Dedifferentiated amniotic fluid mesenchymal stem cell (primary cell): ENCODE results near the gene DLG5.

Source experiments
- DNase-seq: peaks from one replicate; pipeline ENCODE4 v3.0.0-alpha.2; 2016; ENCODE audit errors: extremely low spot score

The DLG5 gene

DNA sequence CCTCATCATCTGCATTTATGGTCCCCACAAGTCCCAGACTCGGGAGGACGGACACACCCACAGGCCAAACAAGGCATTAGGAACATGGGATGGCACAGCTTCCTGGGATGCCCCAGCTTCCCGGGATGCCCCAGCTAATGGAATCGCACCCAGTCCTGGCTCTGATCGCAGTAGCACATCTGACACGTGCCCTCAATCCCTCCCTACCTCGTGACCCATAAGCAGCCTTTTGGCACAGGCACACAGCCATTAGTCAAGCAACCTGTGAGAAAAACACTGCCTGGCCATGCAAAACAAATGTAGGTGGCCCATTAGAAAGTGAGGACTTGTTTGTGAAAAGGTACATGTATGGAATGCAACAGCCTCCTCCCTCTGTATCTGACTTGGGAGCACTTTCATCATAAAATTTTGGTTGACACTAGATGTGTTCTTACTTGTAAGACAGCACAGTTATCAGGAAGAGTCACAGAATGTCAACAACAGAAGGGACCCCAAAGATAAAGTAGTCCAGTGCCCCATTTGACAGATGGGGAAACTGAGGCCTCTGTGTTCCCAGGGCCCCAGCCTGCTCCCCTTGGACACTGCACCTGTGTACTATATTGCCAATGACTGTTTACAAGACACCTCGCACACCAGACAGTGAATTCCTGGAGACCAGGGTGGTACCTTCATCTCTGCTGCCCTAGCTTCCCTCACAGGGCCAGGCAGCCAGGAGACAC is 34.4 kb downstream of the DLG5 start:
- no peak for DNase-seq

DNA sequence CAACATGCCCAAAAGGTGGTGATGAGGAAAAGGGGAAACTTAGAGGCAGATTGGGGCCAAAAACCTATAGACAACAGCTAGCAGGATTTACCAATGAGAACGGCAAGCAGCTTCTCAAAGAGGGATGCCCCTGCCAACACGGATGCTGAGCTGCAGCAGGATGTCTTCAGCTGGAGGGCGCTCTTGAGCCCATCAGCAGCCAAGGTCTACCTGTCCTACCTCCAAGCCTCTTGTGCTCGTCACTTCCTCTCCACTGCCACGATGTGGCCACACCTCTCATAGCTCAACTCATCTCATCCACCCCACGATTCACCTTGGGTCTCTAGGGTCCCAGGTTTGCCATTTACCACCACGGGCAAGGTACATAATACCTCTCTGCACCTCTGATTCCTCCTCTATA is 36.5 kb downstream of the DLG5 start:
- no peak for DNase-seq

DNA sequence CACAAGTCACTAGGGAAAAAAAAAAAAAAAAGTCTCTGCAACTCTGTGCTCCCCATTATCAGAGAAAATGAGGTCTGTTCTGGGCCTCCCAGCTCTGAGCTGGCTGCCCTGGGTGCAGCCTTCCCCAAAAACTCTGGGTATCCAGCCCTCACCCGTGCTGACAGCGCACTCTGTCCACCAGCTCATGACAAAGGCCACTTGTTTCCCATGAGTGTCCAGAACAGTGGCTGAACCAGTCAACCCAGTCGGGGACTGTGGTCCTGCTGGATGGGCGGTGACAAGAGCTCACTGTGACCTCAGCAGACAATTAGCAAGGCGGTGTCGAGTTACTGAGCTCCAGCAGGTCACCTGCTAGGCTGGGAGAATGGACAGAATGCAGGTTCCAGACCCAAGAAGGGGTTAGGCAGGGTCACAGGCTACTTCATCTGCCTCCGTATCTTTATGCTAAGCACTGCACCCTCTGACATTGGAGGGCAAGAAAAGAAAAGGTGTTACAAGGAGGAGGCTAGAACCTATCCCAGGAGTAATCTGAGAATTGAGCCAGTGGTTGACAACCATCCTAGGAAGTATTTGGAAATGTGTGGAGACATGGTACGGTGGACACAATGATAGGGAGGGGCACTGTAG is 37.2 kb downstream of the DLG5 start:
- DNase-seq: no peak

DNA sequence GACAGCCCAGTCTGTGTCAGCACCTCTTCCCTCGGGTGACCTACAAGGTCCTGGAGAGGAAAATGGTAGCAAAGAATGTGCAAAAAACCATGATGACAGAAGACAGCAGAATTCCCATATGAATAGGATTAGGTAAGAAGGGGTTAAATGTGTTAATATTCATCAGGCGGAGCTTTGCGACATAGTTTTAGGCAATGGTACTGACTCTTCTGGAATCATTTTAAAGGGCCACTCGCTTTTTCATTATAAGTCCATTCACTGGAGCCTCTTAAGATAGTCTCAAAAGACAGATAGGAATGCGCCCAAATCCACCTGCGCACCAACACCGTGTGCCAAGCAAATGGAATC is 38.2 kb downstream of the DLG5 start:
- DNase-seq: no peak

DNA sequence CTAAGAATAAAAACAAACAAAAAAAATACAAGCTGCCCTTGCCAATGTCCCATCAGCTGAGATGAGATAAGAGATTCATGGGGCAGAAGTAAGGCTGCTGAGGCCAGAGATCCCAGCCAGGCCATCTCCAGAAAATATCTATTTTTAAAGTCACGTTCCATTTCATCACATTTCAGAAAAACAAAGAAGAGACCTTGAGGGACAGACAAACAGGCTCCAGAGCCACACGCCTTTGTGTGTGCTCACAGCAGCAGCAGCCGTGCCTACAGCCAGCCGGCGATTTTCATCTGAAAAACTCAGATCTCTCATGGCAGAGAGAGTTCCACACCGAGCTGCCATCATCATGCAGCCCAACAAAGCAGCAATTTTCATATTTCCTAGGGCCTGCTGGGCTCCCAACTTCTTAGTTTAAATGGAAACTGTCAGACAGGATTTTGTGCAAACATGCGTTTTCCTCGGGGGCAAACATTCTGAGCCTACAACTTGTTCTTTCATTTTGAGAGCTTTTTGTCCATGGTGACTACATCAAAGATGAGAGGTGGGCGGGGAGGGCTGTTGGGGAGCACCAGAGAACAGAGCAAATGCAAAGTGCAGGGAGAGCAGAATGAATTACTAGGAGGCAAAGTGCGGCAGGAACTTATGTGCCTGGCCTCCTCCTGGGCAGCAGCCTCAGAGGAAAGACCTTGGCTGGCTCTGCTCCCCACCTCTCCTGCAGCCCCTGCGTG is 38.8 kb downstream of the DLG5 start:
- no peak for DNase-seq

DNA sequence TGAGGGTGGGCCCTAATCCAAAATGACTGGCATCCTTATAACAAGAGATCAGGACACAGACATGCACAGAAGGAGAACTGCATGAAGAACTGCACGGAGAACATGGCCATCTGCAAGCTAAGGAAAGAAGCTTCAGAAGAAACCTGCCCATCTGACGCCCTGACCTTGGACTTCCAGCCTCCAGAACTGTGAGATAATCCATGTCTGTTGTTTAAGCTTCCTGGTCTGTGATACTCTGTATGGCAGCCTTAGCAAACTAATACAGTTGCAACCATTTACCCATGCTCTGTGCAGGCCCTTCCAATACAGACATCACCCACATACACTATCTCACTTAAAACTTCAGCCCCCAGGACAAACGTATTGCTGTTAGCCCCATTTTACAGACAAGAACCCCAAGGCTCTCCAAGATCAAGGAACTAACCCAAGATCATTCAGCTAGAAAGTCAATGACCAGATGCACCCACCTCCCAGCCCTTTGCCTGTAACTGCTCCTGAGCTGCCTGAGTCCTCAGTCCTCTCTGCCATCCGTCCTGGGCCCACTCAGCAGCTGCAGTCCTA is 39.7 kb downstream of the DLG5 start:
- DNase-seq: no peak

DNA sequence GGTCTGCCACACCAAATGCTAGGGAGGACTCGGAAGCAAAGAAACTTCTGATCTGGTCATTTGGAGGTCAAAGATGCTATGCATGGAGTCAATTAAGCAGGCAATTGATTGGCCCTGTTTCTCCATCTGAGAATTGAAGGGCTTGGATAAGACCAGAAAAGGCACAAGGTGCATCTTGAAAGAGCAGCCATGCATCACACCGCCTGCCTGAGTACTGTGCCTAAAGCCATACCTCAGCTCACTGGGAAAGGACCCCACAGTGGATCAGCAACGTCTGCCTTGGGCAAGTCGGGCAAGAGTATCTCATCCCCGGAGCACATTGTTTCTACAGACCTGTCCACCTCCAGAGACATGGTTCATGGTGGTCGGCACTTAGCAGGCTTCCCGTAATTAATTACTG is 42.4 kb downstream of the DLG5 start:
- DNase-seq: no peak

DNA sequence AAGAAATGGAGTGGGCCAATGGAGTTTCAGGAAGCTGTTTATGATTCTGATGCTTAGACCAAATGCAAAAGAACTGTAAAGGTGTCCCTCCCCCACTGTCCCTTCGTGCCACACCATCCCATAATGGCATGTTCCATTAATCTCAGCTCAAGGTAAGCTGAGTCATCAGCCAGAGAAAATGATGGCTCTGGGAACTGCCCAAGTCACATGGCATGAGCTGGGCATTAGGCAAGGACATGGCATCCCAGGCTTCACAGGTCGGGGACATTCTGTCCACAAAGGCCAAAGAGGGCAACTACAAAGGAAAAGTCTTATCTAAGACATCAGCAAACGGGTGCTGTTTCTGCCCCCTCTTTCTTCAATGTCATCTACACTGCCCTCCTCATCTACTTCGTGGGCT is 44.9 kb downstream of the DLG5 start:
- no peak for DNase-seq

DNA sequence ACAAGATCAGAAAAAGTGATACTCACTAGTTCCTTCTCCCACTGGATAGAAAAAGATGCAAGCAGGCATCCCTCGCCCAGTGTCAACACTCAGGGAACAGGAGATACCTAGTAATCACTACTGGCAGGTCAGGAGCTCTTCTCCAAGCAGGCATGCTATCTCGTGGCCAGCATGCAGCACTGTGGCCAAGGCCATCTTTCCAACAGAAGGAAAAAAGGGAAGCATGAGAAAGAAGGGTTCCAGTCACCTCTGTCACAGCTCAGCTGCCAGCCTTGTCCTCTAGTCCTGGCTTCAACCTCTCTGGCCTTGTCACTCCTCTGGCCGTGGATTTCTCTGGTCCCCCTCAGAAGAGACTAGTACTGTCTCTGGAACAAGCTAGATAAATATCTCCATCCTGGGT is 45.3 kb downstream of the DLG5 start:
- DNase-seq: no peak

DNA sequence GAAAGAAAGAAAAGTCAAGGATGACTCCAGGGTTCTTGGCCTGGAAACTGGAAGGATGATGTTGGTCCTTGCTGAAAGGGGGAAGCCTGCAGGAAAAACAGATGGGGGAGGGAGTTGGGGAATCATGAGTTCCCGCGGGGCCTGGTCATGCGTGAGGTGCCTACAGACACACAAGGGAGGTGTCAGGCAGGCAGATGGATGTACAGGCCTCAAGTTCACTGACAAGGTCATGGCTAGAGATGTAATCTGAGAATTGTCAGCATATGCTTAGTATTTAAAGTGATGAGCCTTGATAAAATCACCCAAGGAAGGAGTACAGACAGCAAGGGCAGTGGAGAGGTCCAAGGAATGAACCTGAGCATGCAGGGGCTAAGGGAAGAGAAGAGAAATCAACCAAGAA is 46.8 kb downstream of the DLG5 start:
- no peak for DNase-seq

DNA sequence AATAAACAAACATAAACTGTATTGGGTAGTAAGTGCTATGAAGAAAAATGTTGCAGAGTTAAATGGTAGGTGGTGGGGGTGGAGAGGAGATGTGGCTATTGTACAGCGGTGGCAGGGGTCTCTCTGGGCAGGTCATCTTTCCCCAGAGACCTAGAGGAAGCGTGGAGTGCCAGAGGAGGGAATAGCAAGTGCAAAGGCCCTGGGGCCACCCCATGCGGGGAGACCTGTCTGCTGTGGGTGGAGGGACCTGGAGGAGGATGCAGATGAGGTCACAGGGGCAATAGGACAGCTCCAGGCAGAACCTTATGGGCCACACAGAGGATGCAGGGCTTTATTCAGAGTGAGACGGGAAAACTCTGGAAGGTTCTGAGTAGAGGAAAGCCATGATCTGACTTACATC is 47.5 kb downstream of the DLG5 start:
- no peak for DNase-seq

DNA sequence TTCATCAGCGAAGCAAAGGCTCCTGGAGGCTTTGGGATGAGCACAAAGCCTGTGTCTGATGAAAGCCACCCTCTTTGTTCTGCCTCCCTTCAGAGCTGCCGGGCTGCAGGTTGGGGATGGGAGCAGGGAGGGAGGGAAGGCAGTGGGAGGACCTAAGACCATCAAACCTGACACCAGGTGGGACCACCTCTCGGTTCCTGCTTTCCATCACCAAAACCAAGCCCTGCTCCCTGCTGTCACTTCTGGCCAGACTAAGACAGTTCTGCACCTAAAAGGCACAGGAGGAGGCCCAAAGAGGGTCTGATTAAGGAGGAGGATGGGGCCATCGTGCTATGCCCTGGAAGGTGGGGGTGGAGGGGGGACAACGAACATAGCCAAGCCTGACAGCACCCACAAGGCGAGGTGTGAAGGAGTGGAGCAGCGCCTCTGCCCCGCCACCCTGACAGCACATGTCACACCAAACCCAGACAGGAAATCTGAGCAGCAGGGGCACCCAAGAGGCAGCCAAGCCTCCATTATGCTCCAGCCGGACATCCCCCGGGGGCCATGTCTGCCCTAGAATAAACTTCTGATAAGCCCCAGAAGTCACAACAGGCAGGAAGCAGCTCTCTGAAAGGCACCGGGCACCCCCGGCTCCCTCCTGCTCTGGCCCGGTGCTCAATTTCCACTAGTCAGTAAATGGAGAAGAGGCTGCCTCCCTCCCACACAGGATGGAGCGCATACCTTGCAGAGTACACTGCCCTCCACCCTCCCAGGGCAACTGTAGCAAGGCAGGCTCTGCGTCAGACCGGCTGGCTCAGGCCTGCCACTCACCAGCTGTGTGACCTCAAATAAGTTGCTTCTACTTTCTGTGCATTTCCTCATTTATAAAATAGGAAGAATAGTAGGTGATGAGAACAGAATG is 48.9 kb downstream of the DLG5 start:
- no peak for DNase-seq

DNA sequence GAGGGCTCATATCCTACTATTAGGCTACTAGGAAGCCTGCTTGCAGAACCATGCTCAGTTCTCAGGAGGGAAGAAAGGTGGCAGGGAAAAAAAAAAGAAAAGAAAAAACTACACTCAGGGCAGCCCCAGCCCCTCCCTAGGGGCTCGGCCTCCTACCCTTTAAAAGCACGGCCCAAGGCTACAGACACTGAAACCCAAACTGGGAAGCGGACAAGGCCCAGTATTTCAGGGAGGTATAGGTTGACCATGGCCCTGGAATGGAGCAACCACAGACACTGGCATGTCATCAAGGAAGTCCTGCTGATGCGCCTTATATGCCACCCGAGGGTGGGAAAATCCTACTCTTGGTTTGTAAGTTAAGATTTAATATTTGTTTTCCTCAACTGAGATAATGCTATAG is 50.8 kb downstream of the DLG5 start:
- DNase-seq: no peak

DNA sequence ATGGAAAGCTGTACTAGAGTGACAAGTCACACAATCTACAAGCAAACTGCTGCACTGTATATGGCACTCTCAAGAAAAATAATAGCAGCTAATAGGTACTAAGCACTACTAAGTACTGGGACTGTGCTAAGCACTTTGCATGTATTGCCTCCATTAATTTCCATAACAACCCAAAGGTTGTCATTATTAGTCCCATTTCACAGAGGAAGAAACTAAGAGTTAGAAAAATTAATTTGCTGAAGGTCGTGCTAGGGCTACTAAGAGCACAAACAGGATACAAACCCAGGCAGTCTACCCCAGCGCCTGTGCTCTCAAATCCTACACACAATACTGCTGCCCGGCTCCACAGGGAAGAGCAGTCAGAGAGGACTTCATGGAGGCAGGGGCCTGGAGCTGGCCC is 51.7 kb downstream of the DLG5 start:
- no peak for DNase-seq

DNA sequence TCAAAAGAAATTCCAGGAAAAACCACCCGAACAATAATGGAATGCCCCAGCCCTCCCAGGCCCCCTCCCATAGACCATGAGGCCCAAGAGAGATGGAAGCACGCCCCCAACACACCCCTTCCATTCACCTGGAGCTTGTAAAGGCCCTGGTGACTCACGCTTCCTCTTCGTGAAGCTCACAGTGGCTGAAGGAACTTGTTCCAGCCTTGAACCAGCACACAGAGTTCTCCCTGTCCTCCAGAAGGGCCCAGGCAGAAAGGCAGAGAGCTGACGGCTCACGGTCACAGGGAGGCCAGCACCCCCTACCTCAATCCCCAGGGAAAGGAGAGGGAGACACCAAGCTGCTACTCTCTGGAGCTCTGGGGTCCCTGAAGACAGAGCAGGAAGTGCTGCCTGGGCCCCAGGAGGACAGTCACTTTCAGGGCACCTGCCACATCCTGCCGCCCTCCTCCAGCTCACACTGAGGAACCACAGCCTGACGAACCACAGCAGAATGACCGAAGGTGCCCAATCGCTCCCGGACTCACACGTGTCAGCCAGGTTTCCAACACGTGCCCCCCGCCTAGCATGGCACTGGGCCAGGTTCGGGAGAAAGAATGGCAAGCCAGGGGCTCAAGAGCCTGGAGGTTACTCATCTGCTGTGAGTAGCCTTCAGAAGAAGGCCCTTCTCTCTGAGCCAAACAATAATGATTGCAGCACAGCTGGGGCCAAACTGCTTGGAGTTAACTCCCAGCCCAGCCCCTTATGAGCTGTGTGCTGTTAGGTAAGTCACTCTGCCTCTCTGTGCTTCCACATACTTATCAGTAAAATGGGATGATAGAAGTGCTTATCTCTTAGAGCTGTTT is 52.8 kb downstream of the DLG5 start:
- no peak for DNase-seq

DNA sequence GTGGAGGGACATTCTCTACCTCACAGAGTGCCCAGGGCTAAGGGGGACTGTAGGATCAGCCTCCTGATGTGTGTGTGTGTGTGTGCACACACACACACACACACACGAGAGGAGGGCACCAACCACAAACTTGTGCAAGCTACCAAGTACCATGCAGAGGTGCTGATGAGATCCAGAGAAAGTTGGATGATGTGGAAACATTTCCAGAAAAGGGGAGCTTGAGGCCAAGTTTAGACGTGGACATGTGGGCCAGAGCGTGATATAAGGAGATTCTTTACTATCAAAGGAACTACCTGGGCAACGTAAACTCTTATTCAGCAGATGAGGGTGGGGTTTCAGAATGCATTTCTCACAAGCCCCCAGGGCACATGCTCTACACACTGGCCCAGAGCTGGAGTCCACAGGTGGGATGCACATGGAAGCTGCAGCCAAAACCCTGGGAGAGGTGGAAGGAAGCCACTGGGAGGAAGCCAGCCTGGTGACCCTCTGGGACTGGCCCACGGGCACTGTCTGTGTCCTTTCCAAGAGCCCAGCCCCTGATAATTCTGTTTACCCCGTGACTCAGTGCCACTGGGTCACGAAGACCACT is 53.5 kb downstream of the DLG5 start:
- DNase-seq: no peak

DNA sequence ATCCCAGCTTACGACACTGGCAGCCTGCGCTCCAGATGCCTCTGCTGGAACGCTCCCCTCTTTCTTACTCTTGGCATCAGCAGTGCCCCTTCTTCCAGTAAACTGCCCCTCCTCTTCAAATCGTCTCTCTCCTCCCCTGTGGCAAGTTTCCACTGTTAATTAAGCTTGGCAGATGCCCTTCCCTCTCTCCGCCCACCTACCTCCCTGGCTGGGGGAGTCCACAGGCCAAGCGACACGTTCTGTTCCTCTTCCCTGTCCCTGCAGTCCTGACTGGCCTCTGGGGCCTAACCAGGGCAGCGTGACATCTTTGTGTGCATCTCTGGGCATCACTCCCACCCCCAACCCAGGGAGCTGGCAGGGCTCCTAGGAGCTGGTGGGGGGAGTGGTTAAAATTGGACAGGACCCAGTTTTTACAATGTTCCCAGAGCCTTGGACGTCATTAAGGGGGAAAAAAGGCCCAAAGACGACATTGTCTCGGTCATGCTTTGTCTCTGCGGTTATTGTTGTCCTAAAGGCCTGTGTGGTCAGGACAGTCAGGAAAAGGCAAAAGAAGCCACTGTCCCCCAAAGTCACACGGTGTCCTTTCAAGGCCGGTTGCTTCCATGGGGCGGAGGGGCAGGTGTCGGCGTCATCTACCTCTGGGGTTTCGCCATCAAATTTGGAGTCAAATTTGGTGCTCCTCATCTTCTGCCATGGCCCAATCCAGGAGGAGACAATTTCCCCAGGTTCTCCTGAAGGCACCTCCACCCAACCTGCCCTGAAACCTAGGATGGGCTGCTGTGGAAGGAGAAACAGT is 54.2 kb downstream of the DLG5 start:
- no peak for DNase-seq

DNA sequence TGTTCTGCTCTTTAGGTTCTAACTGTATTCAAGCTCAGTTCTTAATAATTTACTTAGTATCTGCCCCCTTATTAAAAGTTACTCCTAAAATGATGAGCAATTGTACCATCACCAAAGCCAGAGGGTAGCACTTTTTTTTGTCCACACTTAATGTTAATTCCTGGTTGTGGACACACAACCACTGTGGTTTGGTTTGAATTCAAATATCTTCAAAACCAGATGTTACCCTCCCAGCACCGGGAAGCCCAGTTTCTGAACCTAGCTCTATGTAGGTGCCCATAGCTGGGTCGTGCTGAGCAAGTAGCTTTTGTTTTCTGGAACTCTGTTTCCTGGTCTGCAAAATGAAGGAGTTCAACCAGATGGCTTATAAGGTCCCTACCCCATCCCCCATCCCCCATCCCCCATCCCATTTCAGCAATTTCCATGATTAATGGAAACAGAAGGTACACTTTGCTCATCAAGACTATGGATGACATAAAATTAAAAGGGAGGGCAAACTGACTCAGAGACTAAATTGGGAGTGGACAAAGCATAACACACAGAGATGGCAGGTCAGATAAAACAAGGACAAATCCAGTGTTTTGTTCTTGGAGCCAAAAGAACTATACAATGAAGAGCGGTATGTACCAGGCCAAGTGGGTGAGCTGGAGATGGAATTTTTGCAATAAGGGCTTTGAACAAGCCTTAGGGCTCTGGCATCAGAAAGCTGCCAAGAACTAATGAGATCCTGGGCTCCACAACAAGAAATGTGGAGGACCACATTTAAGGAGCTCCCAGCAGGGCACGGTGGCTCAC is 56.7 kb downstream of the DLG5 start:
- no peak for DNase-seq

DNA sequence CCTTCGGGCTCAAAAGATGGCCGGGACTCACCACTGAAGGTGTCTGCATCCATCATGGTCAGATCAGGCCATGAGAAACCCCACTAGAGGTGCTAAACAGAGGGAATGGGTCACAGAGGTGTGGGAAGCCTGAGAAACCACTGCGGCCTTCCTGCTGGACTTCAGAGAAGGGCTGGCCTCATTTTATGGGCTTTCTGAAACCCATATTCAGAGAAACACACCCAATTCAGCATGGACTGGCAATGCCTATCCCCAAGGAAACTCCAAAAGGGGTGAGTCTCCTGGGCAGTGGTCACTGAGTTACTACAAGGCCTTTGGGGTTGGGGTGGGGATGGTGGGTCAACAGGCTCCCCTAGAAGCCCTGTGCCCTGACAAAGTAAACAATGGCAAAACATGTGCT is 58.0 kb downstream of the DLG5 start:
- no peak for DNase-seq
